OCI-LY1 (cell line): Measurements from ENCODE around the gene RNF166.

Source experiments
- CTCF ChIP-seq: fragments of 200-600 bp; sonication (generic), shearing (Covaris generic); IDR thresholded peaks from 2 replicates; pipeline ENCODE4 v1.5.1; 2017; ENCODE audit warnings: mild to moderate bottlenecking, antibody characterized with exemption, low read length, moderate library complexity, mixed read lengths
- EZH2 ChIP-seq: fragments of 200-600 bp; sonication (generic), shearing (Covaris generic); IDR thresholded peaks from 2 replicates; pipeline ENCODE4 v1.8.0; 2017; ENCODE audit warnings: borderline replicate concordance, mixed run types, mild to moderate bottlenecking, antibody characterized with exemption, low read length, moderate library complexity, mixed read lengths

- no peak for TF ChIP-seq CTCF
- TF ChIP-seq EZH2, result no peak
Measured at GRCh38 chr16:88661468-88661867, 44.7 kb downstream of the RNF166 start.
